ENCODE measurements around the gene MITF.

DNA sequence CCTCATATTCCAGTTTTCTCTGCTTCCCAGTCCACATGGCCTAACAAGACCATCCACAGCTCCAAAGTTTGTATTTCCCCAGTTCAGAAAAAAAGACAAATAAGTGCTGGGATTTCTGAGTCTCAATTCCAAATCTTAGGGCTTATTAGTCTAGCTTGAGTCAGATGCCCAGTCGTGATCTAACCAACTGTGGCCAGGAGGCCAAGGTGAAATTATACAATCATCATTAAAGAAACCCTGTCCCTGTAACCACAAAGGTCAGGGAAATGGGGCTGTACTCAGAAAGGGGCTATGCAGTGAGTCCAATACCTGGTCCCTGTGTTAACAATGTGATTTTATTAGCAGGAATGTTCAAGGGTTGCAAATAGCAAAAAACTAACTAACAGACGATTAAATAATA lies 40.5 kb upstream of the MITF start:
- TF ChIP-seq, protein P1, sequence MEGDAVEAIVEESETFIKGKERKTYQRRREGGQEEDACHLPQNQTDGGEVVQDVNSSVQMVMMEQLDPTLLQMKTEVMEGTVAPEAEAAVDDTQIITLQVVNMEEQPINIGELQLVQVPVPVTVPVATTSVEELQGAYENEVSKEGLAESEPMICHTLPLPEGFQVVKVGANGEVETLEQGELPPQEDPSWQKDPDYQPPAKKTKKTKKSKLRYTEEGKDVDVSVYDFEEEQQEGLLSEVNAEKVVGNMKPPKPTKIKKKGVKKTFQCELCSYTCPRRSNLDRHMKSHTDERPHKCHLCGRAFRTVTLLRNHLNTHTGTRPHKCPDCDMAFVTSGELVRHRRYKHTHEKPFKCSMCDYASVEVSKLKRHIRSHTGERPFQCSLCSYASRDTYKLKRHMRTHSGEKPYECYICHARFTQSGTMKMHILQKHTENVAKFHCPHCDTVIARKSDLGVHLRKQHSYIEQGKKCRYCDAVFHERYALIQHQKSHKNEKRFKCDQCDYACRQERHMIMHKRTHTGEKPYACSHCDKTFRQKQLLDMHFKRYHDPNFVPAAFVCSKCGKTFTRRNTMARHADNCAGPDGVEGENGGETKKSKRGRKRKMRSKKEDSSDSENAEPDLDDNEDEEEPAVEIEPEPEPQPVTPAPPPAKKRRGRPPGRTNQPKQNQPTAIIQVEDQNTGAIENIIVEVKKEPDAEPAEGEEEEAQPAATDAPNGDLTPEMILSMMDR (IDR thresholded peaks at IDR 0.05; ENCODE audit: poor library complexity, severe bottlenecking): no peak
- TF ChIP-seq TAF1 (IDR thresholded peaks at IDR 0.05; ENCODE audit: low read depth) (no peak), RAD21 (conservative IDR thresholded peaks at IDR 0.05) (no peak), SMC3 (conservative IDR thresholded peaks at IDR 0.05; ENCODE audit: poor library complexity) (no peak), POLR2AphosphoS5 (IDR thresholded peaks at IDR 0.05) (no peak), EZH2 (IDR thresholded peaks at IDR 0.05; ENCODE audit: borderline replicate concordance, insufficient read depth, low read length, poor library complexity, severe bottlenecking) (no peak), EP300 (conservative IDR thresholded peaks at IDR 0.05; ENCODE audit: poor library complexity, severe bottlenecking) (no peak)
